Ureter (tissue), 1 donor: ENCODE data around the gene RAB3GAP1. TPM values are rescaled to one million over a fixed set of nuclear protein-coding genes. Genes with fewer than 3 reads are reported as not detected.

Experiments
- total RNA-seq: library from RNA; stranded (reverse); gene quantifications from one replicate; pipeline ENCODE4 v1.2.4, GENCODE V29; 2023
- donor health status: DM: yes; HTN: yes; CAD: no.

The RAB3GAP1 gene
- total RNA-seq, 1 donor from 2014 or later: 61.6 TPM

Other genes with a start within 250 kb of the RAB3GAP1 start
- gene ACMSD, start 213.7 kb upstream of the RAB3GAP1 start, total RNA-seq: not detected
- 101 TPM for gene CCNT2, start 133.5 kb upstream of the RAB3GAP1 start, total RNA-seq
- gene MAP3K19, start 4.8 kb upstream of the RAB3GAP1 start, total RNA-seq: not detected